Measurements from ENCODE around the gene RAB21. TPM values are rescaled to one million over a fixed set of nuclear protein-coding genes. Genes with fewer than 3 reads are reported as not detected.

Gene RAB21, protein sequence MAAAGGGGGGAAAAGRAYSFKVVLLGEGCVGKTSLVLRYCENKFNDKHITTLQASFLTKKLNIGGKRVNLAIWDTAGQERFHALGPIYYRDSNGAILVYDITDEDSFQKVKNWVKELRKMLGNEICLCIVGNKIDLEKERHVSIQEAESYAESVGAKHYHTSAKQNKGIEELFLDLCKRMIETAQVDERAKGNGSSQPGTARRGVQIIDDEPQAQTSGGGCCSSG
- total RNA-seq, result 10 to 100 TPM; 15.0 to 36.9 (median 31.7) TPM

- DNase-seq (ENCODE audit: extremely low spot score), result peak; percentile 99
- Histone ChIP-seq H3K4me1 (peaks cover 9 to 42% (median 37%) of the 10 kb centered on the region in 4 donors), H3K27me3 (peaks cover 0 to 3% (median 0%) of the 10 kb centered on the region in 4 donors), H3K9me3 (peaks cover 0 to 7% (median 2%) of the 10 kb centered on the region in 4 donors), H3K36me3 (peaks cover 0 to 20% (median 10%) of the 10 kb centered on the region in 4 donors), H3K27ac (replicated peaks in 1 of 4) (peak within 1 kb of the TSS; percentile 93 to 99 (median 96)), H3K4me3 (peak within 1 kb of the TSS; percentile 76 to 93 (median 84))
- peak; percentile 99 to 100 for TF ChIP-seq POLR2AphosphoS5 (IDR thresholded peaks at IDR 0.05)
- TF ChIP-seq EP300 (IDR thresholded peaks at IDR 0.05), result no peak
- peak; percentile 93 for TF ChIP-seq POLR2A (IDR thresholded peaks at IDR 0.05; ENCODE audit: low read depth)
- peak; percentile 29 to 51 (median 29) for TF ChIP-seq CTCF (IDR thresholded peaks at IDR 0.05)
- intact Hi-C loops (cut with DNase I), result loop anchor here (5.0 to 10.0 kb wide), 3 partner anchors 67 to 90 kb away; partner anchors contain the start of genes TBC1D15, THAP2, TMEM19 and ZFC3H1
- 6% methylated on average over 15 of the region's 56 CpGs for WGBS
These were observed at the start of gene RAB21 for GRCh38 chr12:71754461-71755145. TSS of gene RAB21 (plus strand) at chr12:71754863. CDS start at chr12:71755130, 267 bp downstream.

DNA sequence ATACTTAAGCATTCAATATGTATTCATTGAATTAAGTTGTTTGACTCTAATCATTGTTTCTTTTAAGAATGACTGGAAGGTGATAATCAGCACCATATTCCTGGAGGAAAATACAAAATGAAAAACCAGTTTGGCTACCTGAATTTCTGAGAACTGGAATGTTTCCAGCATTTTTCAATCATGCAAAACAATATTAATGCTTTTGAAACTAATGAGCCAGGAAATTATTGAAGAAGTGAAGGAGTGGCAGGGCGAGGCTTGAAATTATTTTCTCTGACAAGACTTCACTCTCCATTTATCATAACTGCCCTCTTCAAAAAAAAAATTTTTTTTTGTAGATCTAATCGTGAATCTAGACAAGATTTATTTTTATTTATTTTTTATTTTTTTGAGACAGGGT is 49.7 kb upstream of the RAB21 start:
- 96% methylated on average over 2 of the region's 2 CpGs for WGBS
- H3K27me3 ChIP-seq, result no peaks in the 10 kb centered on the region
- H3K27ac ChIP-seq (replicated peaks in 1 of 4), result no peak overlapping the region
- intact Hi-C loops (cut with DNase I), result no loop called here
- H3K9me3 ChIP-seq, result no peaks in the 10 kb centered on the region
- no peak for DNase-seq (ENCODE audit: extremely low spot score)
- peaks cover 11 to 50% (median 25%) of the 10 kb centered on the region in 4 donors for H3K36me3 ChIP-seq
- TF ChIP-seq EP300 (IDR thresholded peaks at IDR 0.05) (no peak), CTCF (IDR thresholded peaks at IDR 0.05) (no peak), POLR2A (IDR thresholded peaks at IDR 0.05; ENCODE audit: low read depth) (no peak), POLR2AphosphoS5 (IDR thresholded peaks at IDR 0.05) (no peak)
- H3K4me1 ChIP-seq, result no peaks in the 10 kb centered on the region
- H3K4me3 ChIP-seq, result no peak overlapping the region

- intact Hi-C loops (cut with DNase I), result no loop called here
- TF ChIP-seq CTCF (IDR thresholded peaks at IDR 0.05) (no peak), POLR2A (IDR thresholded peaks at IDR 0.05; ENCODE audit: low read depth) (no peak), EP300 (IDR thresholded peaks at IDR 0.05) (no peak), POLR2AphosphoS5 (IDR thresholded peaks at IDR 0.05) (no peak)
- Histone ChIP-seq H3K27ac (replicated peaks in 1 of 4) (no peak overlapping the region), H3K4me1 (no peaks in the 10 kb centered on the region), H3K4me3 (no peak overlapping the region), H3K27me3 (no peaks in the 10 kb centered on the region), H3K36me3 (peaks cover 0 to 26% (median 3%) of the 10 kb centered on the region in 4 donors), H3K9me3 (peaks cover 0 to 10% (median 7%) of the 10 kb centered on the region in 4 donors)
- no peak for DNase-seq (ENCODE audit: extremely low spot score)
- 100% methylated on average over 1 of the region's 1 CpG for WGBS
These were observed 46.0 kb upstream of the RAB21 start for GRCh38 chr12:71708658-71709057.

- H3K36me3 ChIP-seq, result peaks cover 0 to 9% (median 0%) of the 10 kb centered on the region in 4 donors
These were observed 44.2 kb upstream of the RAB21 start for GRCh38 chr12:71710276-71711125.

More at GRCh38 chr12:71710276-71711125, 44.2 kb upstream of the RAB21 start:
- 89% methylated on average over 7 of the region's 7 CpGs for WGBS
- TF ChIP-seq EP300 (IDR thresholded peaks at IDR 0.05) (no peak), CTCF (IDR thresholded peaks at IDR 0.05) (no peak), POLR2A (IDR thresholded peaks at IDR 0.05; ENCODE audit: low read depth) (no peak), POLR2AphosphoS5 (IDR thresholded peaks at IDR 0.05) (no peak)
- H3K27ac ChIP-seq (replicated peaks in 1 of 4), result no peak overlapping the region
- DNase-seq (ENCODE audit: extremely low spot score), result no peak
- H3K4me1 ChIP-seq, result no peaks in the 10 kb centered on the region
- peaks cover 0 to 20% (median 11%) of the 10 kb centered on the region in 4 donors for H3K9me3 ChIP-seq
- no peak overlapping the region for H3K4me3 ChIP-seq
- no peaks in the 10 kb centered on the region for H3K27me3 ChIP-seq
- intact Hi-C loops (cut with DNase I), result no loop called here
